ENCODE results near the gene PPFIA3.
"Not testable (repeated sequence)": the region's sequence is repeated elsewhere in the genome, so short reads cannot be mapped to it uniquely, and the experiment has no call there.

PPFIA3 gene

DNA sequence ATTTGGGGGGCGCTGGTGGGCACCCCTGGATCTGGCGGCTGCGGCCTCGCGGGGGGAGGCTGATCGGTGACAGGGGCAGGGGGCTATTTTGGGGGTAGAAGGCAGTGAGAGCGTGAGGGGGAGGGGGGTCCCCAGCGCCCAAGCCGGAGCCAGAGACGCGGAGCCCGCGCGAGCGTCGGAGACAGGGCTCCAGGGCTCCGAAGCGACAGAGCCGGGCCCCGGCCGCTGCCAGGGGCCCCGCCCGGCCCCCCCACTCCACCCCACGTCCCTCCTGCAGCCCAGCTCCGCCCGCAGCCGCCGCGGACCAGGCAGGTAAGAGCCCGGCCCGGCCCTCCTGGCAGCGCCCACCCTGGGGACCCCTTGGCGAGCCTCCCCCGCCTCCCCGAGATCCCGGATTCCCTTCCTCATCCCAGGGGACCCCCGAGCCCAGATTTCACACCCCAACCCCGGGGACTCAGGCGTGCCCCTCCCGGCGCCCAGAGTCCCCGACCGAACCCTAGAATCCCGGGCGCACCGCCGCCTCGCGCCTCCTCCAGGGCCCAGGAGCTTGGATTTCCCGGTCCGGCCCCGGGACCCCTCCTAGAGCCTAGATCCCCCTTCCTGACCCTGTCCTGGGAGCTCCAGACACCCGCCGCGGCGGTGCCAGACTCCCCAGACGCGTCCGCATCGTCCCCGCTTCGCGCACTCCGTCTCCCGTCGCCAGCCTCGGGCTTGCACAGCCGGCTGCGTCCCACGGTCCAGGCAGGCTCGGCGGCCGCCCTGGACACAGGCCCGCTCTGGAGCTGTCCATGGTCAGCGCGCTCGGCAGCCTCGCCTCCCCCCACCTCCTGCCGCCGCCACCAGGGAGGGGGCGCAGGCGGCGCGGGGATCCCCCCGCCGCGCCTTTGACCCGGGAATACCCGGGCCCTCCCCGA is at the start of gene PPFIA3:
Gene PPFIA3 (plus strand): TSS at position 134 of the 914 bp plus-strand sequence. CDS start 8,330 bp downstream, outside the sequence.
- DNase-seq (ENCODE audit: low read depth in 1 of 2, low spot score in 1 of 2) = no peak

DNA sequence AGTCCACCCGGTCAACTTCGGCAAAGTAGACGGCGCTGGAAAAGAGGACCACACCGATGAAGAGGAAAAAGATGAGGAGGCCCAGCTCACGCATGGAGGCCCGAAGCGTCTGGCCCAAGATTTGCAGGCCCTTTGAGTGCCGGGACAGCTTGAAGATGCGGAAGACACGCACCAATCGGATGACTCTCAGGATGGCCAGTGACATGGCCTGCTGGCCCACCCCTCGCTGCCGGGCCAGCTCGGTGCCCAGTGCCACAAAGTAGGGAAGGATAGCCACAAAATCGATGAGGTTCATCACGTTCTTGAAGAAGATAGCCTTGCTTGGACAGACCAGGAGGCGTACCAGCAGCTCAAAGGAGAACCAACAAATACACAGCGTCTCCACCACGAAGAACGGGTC is 48.9 kb upstream of the PPFIA3 start:
- DNase-seq (ENCODE audit: low read depth in 1 of 2, low spot score in 1 of 2) = no peak

DNA sequence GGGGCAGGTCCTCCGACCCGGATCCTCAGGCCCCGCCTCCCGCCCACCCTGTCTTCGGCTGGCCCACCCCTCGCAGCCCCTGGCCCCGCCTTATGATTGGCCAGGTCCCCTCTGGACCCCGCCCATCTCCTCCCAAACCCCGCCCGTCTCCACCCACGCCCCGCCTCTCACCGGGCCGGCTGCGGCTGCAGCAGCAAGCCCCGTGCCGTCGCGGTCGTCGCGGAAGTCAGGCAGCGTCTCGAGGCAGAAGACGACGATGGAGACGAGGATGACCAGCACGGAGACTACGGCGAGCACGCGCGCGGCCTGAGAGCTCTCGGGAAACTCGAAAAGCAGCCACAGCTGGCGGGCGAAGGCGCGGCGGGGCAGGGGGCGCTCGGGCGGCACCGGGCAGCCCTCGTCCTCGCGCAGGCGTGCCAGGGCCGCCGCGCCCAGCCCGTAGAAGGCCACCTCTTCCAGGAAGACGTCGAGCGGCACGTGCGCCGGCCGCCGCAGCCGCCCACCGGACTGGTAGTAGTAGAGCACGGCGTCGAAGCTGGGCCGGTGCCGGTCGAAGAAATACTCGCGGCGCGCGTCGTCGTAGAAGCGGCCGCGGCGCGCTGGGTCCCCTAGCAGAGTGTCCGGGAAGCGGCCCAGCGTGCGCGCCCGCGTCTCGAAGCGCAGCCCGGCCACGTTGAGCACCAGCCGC is 47.3 kb upstream of the PPFIA3 start:
- DNase-seq (ENCODE audit: low read depth in 1 of 2, low spot score in 1 of 2) = no peak

DNA sequence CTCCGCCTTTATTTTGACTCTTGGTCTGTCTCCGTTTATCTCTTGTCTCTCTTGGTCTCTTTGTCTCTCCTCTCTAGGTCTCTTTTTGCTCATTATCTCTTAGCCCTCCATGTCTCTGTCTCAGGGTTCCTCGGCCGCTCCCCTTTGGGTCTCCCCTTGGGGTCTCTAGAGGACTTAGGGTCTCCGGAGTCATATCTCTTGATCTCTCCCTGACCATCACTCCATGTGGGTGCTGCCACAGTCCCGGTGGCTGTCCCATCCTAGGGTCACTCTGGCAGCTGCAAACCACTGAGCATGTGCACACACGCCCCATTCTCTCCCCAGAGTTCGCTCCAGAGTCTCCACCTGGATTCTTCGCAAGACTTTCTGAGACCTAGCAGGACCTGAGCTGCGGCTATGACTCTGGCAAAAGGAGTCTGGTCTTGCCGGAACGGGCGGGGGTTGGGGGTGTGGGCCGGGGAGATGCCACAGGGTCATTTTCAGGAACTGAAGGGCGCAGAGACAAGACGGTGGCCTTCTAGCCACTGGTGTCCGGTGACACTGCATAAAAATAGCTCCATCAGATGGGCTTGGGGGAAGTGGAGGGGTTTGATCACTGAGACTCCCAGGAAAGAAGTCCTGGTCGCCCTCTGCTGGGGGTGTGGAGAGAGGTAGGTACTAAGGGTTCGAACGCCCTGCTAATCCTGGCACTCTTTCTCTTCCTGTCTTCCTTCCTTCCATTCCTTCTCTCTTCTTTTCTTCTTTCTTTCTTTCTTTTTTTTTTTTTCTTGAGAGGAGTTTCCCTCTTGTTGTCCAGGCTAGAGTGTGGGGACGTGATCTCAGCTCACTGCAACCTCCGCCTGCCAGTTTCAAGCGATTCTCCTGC is 45.6 kb upstream of the PPFIA3 start:
- no peak for DNase-seq (ENCODE audit: low read depth in 1 of 2, low spot score in 1 of 2)

DNA sequence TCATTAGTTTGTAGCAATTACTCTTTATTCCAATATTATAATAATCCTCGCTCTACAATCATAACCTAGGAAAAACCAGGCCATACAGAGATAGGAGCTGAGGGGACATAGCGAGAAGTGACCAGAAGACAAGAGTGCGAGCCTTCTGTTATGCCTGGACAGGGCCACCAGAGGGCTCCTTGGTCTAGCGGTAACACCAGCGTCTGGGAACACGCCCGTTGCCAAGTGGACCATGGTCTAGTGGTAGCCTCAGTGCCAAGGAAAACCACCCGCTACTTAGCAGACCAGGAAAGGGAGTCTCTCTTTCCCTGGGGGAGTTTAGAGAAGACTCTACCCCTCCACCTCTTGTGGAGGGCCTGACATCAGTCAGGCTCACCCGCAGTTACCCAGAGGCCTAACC is 44.5 kb upstream of the PPFIA3 start:
- not testable (repeated sequence) for DNase-seq (ENCODE audit: low read depth in 1 of 2, low spot score in 1 of 2)

DNA sequence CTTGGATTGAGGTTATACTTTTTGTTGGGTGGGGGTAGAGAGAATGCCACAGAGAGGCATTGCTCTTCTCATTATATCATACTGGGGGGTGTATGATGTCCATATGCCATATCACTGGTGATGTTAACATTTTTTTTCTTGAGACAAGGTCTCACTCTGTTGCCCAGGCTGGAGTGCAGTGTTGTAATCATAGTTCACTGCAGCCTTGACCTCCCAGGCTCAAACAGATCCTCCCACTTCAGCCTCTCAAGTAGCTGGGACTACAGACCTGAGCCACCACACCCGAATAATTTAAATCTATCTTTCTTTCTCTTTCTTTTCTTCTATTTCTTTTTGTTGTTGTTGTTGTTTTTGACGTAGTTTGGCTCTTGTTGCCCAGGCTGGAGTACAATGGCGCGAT is 39.0 kb upstream of the PPFIA3 start:
- no peak for DNase-seq (ENCODE audit: low read depth in 1 of 2, low spot score in 1 of 2)

DNA sequence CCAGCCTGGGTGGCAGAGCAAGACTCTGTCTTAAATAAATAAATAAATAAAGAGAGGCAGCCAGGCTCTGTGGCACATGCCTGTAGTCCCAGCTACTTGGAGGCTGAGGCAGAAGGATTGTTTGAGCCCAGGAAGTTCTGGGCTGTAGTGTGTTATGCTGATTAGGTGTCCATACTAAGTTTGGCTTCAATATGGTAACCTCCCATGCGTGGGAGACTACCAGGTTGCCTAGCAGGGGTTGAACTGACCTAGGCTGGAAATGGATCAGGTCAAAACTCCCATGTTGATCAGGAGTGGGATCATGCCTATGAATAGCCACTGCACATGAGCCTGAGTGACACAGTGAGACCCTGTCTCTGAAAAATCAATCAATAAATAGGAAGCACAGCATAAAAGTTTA is 38.1 kb upstream of the PPFIA3 start:
- no peak for DNase-seq (ENCODE audit: low read depth in 1 of 2, low spot score in 1 of 2)

DNA sequence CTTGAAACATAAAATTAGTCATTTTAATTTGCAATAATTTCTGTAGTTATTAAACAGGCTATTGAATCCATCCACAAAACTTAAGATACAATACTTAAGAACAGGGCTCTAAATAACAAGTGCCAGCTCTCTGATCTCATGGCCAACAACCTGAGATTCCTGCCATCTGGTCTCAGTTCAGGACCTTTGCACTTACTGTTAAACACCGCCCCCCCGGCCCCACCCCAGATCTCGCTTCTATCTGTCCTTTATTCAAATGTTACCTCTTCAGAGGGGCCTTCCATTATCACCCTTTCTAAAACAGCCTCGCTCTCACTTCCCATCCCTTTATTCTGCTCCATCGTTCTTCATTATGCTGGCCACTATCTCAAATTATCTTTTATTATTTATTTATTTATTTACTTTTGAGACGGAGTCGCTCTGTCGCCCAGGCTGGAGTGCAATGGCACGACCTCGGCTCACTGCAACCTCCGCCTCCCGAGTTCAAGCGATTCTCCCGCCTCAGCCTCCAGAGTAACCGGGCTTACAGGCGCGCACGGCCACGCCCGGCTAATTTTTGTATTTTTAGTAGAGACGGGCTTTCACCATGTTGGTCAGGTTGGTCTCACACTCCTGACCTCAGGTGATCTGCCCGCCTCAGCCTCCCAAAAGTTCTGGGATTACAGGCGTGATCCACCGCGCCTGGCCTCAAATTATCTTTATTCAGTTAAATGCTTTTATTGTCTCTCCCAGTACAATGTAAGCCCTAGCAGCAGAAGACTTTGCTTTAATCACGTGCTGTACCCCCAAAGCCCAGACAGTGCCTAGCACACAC is 34.9 kb upstream of the PPFIA3 start:
- no peak for DNase-seq (ENCODE audit: low read depth in 1 of 2, low spot score in 1 of 2)

DNA sequence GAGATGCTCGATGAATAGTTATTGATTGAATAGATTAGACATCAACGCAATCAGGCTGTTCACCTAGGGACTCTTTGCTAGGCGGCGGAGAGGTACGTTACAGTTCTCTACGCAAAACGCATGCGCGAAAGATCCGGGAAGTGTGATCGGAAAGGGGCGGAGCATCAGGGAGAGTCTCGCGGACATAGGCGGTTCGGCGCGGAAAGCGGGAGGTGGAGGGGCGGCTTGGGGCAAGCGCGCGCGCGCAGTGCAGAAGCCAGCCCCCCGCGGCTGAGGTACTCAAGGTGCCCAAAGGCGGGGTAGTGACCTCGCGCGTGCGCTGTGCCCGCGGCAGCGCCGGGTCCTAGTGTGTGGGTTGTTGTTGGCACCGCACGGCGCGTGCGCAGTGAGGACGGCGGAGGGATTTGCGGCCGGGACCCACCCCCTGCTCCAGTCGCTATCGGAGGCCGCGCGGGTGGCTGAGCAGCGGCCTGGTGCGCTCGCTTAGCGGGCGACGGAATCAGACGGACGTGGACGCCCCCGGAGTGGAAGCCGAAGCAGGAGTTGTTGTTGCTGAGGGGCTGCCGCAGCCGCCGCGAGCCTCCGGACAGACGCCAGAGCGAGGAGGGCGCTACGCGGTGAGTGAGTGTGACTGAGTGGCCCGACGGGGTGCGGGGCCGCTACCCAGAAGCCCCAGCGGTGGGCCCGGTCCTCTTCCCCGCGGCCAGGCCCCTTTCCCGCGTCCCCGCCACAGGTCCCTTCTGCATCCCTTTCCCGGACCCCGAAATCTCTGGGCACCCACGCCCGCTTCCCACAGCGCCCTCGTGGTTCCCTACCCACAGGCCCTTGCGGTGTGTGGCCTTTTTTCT is 34.1 kb upstream of the PPFIA3 start, which contains the start of gene SNRNP70:
Gene SNRNP70 (plus strand): TSS at position 432 of the 848 bp plus-strand sequence. CDS start 964 bp downstream, outside the sequence.
- DNase-seq (ENCODE audit: low read depth in 1 of 2, low spot score in 1 of 2) = peak; percentile 98 to 99

DNA sequence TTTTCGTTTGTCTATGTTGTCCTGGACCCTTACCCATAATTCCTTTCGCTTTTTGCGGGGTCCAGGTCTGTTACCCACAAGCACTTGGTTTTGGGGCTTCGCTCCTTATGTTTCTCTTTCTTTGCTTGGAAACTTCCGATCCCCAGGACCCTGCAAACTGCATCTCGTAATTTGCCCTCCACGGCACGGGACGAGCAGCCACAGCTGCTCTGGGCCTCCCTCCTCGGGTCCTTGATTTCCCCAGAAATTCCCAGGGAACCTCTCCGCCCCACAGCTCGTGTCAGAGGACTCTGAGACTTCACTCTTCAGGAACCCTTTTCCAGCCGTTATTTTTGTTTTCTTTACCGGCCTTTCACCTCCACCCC is 33.5 kb upstream of the PPFIA3 start:
- DNase-seq (ENCODE audit: low read depth in 1 of 2, low spot score in 1 of 2) = no peak

DNA sequence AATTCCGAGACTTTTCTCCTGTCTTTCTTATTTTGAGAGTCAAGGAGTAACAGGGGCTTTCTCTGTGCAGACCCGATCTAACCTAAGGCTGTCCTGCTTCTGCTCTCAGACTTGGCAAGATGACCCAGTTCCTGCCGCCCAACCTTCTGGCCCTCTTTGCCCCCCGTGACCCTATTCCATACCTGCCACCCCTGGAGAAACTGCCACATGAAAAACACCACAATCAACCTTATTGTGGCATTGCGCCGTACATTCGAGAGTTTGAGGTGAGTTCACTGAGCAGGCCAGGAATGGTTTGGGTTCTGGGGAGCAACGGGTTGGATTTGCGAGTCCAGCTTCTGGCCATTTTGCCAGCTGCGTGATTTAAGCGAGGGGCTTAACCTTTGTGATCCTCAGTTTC is 33.0 kb upstream of the PPFIA3 start:
- no peak for DNase-seq (ENCODE audit: low read depth in 1 of 2, low spot score in 1 of 2)

DNA sequence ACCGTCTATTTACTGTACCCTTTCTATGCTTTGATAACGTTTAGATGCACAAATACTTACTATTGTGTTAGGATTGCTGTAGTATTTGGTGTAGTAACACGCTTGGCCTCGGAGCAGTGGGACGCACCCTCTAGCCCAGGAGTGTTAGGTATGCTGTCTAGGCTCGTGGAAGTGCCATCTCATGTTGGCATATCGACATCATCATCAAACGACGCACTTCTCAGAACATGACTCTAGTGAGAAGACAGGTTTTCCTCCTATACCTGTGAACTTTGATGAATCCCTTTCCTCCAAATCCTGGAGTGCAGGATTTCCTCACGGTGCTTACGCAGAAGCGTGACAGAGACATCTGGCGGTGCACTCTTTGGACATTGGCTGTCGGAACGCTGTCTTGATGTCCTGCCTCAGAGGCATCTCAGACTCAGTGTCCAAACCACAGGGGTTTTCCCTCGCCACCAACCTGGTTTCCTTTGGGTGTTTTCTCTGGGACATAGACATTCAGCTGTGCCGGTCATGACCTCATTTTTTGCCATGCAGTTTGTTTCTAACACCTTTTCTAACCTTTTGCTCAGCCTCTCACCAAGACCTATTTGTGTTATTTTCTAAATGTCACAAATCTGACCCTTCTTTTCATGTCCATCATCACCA is 27.8 kb upstream of the PPFIA3 start:
- no peak for DNase-seq (ENCODE audit: low read depth in 1 of 2, low spot score in 1 of 2)

DNA sequence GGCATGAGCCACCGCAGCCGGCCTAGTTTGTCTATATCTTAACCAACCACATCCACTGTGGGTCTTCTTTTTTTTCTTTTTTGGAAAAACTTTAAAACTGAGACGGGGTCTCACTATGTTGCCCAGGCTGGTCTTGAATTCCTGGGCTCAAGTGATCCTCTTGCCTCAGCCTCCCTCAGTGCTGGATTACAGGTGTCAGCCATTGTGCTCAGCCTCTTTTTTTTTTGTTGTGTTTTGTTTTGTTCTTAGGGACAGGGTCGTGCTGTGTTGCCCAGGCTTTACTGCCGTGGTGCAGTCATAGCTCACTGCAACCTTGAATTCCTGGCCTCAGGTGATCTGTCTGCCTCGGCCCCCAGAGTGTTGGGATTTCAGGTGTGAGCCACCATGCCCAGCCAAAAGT is 26.7 kb upstream of the PPFIA3 start:
- no peak for DNase-seq (ENCODE audit: low read depth in 1 of 2, low spot score in 1 of 2)

DNA sequence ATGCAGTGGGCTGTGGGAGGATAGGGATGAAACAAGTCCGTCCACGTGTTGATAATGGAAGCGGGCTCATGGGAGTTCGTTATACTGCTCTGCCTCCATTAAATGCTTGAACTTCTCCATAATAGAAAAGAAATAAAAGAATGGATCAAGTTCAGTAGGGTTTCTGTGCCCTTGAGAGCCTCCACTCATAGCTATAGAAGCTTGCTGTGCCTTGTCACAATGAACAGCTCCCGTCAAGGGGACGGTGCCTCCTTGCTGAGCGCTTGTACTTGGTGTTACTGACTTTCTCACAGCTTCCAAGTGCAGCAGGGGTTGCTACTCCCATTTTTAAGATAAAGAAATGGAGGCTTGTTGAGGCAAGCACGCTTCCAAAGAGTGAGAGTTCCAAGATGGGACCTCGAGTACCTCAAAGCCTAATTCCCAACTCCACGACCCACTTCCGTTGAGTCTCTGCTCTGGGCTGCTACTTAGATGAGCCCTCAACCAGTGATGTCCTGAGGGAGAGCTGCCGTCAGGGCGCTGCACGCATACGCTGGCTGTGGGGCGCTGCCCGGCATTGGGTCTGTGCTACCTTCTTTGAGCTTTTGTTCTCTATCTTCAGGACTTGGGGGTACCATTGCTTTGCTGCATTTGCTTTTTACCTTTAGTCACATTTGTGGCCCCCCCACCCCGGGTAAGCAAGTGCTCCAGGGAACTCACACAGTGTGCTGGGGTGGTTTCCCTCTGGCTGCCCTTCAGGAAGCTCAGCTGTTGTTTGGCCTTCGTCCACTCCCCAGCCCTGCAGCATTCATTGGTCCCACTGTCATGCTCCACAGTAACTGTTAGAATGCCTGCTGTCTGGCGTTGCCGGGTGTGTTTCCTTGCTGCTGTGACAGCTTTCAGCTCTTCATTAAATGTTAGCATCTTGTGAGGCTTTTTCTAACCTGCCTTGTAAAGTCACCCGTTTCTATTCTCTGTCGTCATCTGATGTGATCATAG is 24.6 kb upstream of the PPFIA3 start:
- DNase-seq (ENCODE audit: low read depth in 1 of 2, low spot score in 1 of 2) = no peak

DNA sequence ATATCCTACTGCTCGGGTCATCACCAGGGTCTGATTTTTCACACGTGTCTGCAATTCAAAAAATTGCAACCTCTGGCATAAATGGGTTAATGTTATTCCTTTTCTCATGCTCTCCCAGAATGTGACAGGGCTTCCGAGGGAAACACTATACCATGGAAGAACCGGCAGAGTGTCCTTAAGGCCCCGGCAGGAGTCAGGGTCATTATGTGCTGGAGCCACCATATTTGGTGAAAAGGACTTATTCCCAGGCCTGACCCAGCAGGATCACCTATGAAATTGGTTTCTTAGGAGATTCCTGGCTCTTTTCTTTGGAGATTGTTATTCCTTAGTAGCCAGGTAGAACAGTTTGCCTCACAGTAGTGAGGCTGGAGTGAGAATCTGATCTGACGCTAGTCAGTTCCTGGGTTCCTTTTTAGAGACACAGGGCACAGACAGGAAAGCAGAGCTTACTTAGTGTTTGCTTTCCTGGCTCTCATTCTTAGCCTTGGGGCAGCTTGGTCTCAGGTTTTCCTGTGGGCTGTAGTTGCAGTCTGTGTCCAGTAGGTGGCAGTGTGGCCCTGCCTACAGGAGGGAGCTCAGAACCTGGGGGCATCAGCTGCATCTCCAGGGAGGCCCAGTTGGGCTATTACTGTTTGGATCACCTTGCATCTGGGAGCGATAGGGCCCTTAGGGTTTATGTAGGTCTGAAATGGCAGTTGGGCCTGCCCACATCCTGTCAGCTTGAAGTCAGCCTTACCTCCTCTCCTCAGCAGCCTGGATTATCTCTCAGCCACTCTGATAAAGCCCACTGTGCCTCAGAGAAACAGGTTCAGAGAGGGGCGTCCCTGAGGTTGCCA is 21.7 kb upstream of the PPFIA3 start:
- peak; percentile 49 to 57 for DNase-seq (ENCODE audit: low read depth in 1 of 2, low spot score in 1 of 2)

DNA sequence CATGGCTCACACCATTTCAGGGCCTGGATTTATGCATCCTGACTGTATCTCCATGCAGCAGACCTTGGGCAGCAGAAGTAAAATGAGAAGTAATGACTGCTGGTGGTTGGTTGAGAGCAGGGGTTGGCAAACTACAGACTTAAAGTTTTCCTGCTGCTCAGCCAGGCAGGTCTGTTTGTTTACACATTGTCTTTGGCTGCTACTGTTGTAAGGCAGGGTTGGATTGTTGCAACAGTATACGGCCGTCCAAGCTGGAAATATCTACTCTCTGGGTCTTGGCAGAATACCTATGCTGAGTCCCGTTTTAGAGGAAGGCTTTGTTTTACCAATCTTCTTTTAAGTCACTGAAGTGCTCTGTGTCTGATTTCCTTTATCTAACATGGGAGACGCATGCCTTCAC is 20.5 kb upstream of the PPFIA3 start:
- no peak for DNase-seq (ENCODE audit: low read depth in 1 of 2, low spot score in 1 of 2)

DNA sequence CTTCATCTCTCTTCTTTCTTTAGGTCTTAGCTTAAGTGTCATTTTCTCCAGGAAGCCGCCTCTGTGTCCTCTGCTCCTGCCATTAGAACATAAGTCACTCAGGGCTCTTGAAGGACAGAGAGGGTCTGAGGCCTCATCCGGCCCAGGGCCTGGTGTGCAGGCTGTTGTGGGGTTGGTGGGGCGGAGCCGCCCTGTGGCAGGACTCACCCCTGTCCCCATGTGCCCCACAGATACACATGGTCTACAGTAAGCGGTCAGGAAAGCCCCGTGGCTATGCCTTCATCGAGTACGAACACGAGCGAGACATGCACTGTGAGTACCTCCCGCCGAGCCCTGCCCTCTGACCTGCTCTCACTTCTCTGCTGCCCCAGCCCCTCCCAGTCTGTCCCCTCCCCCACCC is 18.2 kb upstream of the PPFIA3 start:
- DNase-seq (ENCODE audit: low read depth in 1 of 2, low spot score in 1 of 2) = no peak

Measured in activated CD4-positive, alpha-beta T cell treated with anti-CD3 and anti-CD28 coated beads, Interleukin-2, amount 50 U/mL, for 24 hours (primary cell).